GM18511 (cell line): Measurements from ENCODE around the gene ANKRD9.
"Not testable (repeated sequence)": the region's sequence is repeated elsewhere in the genome, so short reads cannot be mapped to it uniquely, and the experiment has no call there.

Experiments
- ATAC-seq: cut with Tn5 transposase; IDR thresholded peaks from one replicate; pipeline ENCODE4 v1.9.1; 2021; ENCODE audit warnings: mild to moderate bottlenecking, moderate library complexity; ENCODE audit not compliant: unreplicated experiment

ANKRD9 gene

DNA sequence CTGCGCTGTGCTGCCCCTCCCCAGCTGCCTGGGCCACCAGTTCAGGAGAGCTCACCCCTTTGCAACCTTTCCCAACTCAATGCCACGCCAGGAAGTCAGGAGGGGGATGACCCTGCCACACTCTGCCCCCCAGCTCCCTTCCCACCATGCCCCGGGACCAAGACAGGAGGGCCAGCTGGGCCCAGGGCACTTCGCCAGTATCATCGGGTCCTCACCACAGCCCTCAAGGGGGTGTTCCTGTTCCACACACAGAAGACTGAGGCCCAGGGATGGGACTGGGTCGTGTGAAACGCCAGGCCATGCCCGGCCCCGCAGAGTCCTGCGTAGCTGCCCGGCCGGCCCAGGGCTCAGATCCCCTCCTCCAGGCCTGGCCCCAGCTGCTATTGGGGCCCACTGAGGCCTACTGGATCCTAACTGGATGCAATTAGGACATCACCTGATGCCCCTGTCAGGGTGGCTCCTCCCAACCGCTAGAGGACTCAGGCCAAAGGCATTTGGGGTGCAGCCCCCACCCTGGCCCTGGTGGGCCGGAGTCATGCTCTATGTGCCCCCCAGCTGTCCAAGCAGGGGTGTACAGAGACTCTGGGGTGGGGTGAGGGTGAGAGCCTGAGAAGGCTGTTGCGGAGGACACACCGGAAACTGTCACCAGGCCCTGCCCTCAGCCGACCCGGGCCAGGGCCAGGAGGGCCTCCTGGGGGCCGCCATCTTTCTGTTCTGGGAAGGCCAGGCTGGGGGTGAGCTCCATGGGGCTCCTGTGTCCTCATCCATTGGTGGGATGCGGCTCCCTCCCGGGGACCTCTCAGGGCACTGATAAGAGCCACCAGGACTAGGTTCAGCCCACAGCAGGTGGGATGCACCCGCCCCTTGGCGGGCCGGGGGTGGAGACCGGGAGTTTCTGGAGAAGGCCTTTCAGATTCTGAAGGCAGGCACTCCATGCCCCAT lies 29.3 kb upstream of the ANKRD9 start:
- no peak for ATAC-seq

DNA sequence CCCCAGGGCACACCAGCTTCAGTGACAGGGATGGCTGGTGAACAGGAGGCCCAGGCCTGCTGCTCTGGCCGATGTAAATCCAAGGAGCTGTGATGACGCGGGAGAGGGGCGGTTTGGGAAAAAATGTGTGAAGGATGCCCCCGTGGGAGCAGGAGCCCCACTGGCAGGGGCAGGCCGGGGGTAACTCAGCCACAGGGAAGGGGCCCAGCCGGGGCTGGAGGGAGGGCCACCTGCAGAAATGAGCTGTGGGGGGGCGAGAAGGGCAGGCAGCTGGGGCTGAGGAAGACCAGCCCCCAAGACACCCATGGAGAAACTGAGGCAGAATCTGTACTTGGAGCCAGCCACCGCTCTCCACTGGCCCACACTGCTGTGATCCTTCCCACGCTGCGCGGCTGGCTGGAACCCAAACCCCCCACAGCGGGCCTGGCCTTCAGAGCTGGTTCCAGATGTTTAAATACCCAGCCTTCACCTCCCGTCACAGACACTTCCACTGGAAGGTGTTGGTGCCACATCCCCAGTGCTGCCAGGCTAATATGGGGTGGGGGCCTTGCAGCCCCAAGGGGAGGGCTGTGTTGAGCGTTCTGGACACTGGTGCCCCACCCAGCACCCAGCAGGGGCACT lies 28.5 kb upstream of the ANKRD9 start:
- no peak for ATAC-seq

DNA sequence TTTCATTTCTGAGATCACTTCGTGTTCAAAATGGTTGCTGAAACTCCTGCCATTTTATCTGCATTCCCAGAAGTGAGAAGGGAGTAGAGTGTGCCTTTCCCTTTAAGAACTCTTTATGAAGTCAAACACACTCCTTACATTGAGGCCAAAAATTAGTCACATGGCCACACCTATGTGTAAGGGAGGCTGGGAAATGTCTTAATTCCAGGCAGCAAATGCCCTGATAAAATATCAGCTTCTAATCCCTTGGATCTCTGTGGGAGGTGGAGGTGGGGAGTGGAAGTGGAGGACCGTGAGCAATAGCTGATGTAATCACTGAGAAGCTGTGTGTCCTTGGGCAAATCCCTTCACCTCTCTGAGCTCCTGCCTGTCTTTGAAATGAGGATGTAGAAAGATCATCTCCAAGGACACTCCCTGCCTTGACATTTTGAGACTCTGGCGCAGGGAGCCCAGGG lies 22.7 kb upstream of the ANKRD9 start:
- ATAC-seq, result no peak

DNA sequence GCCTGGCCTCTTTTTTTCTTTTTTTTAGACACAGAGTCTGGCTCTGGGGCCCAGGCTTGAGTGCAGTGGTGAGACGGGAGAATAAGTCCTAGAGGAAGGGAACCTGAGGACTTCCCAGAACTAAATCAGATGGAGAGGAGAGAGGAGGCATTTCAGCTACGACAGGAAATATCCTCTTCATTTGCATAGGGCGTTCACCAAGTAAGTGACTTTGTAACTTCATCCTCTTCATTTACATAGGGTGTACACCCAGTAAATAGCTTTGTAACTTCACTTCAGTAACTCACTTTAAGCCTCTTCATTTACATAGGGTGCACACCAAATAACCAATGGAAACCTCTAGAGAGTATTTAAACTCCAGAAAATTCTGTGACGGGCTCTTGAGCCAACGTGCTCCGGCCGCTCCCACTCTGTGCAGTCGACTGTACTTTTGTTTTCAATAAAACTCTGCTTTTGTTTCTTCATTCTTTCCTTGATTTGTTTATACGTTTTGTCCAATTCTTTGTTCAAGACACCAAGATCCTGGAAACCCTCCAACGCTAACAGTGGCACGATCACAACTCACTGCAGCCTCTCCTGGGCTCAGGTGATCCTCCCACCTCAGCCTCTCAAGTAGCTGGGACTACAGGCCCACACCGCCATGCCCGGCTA lies 21.4 kb upstream of the ANKRD9 start:
- no peak for ATAC-seq

DNA sequence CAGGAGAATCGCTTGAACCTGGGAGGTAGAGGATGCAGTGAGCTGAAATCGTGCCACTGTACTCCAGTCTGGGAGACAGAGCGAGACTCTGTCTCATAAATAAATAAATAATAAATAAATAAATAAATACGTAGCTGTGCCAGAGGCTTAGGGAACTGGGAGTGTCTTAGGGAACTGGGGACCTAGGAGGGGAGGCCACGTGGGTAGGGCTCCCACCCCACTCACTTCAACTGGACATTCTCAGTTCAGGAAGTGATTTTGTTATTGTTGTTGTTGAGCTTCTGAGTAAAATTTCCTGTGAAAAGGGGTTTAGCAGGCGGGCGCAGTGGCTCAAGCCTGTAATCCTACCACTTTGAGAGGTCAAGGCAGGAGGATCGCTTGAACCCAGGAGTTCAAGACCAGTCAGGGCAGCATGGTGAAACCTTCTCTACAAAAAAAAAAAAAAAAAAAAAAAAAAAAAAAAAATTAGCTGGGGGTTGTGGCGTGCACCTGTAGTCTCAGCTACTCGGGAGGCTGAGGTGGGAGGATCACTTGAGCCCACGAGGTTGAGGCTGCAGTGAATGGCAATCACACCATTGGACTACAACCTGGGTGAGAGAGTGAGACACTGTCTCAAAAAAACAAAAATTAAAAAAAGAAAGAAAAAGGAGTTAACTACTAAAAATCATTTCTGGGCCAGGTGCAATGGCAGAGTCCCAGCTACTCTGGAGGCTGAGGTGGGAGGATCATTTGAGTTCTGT lies 19.0 kb upstream of the ANKRD9 start:
- ATAC-seq, result no peak

DNA sequence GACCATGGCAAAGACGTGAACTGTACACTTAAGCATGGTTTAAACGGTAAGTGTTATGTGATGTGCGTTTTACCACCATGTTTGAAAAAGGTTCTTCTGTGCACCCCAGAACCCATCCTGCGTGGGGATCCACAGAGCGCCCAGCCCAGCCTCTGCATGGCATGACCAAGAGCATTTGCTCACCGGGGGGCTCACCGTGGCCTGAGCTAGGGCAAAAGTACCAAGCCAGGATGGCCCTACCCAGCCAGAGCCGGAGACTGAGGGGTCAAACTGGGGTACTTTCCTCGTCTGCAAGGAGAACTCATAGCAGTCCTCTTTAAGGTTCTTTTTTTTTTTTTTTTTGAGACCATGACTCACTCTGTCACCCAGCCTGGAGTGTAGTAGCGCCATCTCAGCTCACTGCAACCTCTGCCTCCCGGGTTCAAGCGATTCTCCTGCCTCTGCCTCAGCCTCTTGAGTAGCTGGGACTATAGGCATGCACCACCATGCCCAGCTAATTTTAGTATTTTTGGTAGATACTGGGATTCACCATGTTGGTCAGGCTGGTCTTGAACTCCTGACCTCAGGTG lies 16.4 kb upstream of the ANKRD9 start:
- no peak for ATAC-seq

DNA sequence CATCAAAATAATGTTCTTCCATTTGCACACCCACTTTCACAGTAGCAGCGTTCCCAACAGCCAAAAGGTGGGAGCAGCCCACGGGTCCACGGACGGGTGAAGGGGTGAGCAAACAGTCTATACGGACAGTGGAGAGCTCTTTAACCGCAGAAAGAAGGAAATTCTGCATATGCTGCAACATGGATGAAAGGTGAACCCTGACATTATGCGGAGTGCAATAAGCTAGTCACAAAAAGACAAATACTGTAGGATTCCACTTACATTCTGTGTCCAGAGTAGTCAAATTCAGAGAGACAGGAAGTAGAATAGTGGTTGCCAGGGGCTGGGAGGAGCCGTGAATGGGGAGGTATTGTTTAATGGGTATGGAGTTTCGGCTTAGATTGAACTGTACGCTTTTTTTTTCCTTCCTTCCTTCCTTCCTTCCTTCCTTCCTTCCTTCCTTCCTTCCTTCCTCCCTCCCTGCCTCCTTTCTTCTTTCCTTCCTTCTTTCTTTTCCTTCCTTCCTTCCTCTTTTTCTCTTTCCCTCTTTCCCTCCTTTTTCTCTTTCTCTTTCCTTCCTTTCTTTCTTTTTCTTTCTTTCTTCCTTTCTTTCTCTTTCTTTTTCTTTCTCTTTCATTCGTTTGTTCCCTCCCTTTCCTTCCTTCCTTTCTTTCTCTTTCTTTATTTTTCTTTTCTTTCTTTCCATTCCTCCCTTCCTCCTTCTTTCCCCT lies 15.8 kb upstream of the ANKRD9 start:
- peak; percentile 33 for ATAC-seq

DNA sequence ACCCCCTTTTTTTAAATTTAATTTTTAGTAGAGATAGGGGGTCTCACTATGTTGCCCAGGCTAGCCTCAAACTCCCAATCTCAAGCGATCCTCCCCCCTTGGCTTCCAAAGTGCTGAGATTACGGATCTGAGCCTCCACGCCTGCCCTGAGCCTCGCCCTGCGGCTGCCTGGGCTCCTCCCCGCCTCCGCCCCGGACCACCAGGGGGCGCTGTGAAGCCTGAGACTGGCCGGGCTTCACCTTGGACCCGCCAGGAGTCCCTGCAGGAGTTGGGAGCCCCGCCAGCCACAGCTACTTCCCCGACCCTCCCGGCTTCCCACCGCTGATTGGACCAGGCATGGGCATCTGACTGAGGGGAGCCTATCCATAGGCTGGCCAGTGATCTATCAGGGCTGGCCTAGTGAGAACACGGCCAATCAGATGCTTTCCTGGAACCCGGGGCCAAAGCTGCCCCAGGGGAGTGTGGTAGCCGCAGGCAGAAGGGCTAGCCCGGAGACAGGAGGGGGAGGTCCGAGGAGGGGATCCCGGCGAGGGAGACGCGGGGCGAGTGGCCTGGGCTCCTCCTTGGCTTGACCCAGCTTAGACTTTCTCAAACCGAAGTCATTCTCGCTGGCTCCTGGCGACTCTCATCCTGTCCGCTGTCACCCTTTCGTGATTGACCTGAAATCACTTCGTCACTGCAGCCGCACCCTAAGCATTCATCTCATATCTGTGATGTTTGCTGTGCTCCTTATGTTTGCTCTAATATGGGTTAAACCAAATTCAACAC lies 15.1 kb upstream of the ANKRD9 start:
- ATAC-seq, result peak; percentile 98

DNA sequence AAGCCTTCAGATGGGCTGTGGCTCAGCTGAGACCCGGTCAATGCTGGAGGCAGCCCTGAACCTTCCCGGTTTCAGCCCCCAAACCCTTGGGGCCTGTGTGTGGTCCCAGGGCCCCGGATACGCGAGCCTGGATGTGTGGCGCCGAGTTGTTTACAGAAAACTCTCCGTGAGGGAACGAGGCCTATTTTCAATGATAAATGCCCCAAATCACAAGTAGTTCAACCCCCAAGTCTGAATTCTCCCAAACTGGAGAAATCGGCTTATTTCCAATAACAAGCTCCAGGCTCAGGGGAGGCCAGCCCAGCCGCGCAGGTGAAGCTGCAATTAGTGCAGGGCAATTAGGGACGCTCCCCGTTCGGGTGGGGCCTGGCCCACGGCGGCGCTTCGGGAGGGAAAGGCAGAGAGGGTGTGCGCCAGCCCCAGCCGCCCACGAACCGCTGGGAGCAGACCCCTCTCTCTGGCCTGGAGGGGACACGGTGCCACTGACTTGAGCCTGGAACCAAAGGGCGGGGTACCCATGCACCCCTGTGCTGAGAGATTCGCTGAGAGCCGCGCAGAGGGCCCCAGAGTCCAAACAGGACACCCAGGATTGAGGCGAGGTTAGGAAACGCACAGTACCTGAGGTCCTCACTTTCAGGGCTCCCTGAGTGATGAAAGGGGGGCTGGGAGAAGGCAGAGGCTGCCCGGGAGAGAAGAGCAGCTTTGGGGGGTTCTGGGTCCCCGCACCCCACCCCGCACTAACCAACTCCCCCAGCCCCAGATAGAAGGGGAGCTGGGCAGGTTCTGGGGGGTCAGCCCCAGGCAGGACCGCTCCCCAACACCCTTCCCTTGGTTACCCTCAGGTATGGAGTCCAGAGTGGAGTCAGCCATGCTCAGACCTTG lies 14.2 kb upstream of the ANKRD9 start:
- no peak for ATAC-seq

DNA sequence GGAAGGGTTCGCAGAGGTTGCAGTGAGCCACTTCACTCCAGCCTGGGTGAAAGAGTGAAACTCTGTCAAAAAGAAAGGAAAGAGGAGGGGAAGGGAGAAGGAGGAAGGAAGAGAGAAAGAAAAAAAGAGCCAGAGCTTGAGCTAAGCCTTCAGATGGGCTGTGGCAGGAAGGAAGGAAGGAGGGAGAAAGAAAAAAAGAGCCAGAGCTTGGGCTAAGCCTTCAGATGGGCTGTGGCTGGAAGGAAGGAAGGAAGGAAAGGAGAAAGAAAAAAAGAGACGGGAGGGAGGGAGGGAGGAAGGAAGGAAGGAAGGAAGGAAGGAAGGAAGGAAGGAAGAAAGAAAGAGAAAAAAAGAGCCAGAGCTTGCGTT lies 13.6 kb upstream of the ANKRD9 start:
- ATAC-seq, result no peak

DNA sequence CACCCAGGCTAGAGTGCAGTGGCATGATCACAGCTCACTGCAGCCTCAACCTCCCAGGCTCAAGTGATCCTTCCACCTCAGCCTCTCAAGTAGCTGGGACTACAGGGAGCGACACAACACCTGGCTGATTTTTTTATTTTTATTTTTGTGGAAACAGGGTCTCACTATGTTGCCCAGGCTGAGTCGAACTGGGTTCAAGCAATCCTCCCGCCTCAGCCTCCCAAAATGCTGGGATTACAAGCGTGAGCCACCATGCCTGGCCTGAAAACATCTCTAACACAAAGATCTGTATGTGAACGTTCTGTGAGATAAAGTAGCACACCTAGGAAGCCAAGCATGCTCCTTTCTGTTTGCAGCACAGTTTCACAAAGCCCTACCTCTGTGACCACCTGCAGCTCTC lies 10.1 kb upstream of the ANKRD9 start:
- not testable (repeated sequence) for ATAC-seq

DNA sequence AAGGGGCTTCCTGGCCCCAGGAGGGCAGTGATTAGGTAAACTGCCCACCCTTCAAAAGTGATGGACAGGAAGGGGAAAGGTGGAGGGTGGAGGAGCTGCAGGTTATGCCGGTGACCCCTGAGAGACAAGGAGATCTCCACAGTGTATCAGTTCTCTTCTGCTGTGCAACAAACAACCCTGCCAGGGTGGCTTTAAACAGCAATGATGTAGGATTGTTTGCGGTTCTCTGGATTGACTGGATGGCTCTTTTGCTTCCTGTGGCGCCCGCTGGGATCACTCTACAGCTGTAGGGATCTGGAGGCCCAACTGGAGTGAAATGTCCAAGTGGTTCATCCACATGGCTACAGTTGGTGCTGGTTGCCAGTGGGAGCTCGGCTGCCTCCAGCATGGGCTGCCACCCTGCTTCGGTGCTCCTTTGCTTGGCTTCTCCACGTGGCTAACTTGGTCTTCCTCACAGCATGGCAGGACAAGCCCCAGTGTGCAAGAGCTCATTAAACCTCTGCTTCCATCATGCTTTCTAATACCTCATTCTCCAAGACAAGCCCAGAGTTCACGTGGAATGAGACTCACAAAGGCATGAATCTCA lies 8.6 kb upstream of the ANKRD9 start:
- ATAC-seq, result no peak

DNA sequence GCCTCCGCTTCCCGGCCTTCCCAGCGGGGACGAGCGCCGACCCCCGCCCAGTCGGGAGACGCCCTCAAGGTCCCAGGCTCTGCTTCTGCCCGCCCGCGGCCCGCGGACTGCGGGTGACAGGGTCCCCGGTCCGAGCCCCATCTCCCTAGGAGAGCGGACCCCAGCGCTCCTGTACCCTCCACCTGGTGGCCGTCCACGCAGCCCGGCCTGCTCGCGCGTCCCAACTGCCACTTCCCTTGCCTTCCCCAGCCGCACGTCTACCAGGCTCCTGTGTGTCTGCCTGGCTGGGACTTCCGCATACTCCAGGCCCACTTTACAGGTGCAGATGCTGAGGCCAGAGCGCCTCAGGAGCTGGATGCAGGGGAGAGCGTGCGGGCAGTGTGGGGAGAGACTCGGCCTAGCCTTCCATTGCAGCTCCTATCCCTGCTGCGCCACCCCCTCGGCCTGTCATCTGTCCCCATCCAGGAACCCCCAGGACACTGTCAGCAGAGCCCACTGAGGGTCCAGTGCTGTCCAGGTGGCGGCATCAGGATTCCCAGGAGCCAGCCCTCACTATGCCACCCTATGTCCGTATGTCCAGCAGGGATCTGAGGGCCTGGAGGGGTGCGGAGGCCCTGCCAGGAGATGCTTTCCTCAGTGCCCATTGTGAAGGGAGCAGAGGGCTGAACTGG lies 8.0 kb upstream of the ANKRD9 start:
- no peak for ATAC-seq

DNA sequence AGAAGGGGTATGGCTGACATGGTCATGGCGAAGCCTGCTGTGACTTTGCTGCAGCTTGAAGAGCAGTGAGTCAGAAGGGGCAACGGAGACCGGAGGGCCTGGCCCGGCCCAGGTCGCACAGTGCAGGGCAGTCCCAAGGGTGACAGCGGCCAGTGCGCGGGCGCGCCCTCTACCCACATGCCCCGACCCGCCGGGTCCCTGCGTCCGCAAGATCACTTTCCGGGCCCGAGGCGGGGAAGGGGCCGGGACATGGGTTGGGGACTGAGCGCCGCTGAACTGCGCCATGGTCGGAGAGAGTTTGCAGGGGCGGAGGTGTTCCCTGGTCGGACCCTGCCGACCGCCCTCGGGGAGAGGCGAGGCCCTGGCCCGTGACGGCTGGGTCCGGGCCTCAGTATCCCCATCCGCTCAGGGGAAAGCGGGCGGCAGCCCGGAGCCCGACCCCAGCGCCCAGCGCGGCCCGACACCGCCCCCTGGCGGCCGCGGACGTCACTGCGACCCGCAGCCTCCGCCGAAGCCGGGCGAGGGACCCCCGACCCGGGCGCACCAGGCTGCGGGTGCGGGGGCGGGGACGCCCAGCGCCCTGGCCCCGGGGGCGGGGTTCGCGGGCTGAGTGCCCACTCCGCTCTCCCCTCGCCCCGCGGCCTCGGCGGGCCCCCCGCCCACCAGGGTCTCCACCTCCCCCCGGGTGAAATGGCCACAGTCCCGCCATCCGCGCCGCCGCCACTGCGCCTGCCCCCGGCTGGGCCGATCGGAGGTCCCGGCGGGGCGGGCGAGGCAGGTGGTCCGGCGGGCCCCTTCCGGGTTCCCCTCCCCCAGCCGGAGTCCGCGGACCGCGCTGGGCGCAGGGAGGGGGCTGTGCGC lies 7.2 kb upstream of the ANKRD9 start:
- peak; percentile 67 for ATAC-seq

DNA sequence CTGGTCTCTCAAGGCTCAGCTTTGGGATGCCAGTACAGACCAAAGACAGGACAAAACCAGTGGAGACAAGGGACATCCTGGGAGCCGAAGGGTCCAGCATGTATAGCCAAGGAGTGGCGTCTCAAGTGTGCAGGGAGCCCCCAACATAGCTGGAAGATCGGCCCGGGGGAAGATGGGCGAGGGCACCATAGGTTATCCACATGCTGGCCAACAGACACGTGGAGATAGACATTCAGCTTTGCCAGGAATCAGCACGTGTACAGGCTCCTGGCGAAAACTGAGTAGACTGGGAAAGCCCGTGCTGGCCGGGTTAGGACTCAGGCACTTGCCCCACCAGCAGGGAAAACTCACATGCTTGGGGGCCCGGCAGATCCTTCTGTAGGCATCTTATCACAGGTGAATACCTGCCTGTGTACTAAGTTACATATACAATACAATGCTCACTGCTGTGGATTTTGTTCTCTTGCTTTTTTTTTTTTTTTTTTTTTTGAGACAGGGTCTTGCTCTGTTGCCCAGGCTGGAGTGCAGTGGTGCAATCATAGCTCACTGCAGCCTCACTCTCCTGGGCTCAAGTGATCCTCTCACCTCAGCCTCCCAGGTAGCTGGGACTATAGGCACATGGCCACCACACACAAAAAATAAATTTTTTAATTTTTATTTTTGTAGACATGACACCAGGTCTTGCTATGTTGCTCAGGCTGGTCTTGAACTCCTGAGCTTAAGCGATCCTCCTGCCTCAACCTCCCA lies 5.6 kb upstream of the ANKRD9 start:
- ATAC-seq, result no peak
